Choroid plexus epithelial cell (primary cell): Measurements from ENCODE around the gene NAA16.

Source experiments
- DNase-seq: peaks from one replicate; pipeline ENCODE4 v3.0.0-alpha.2; 2010; ENCODE audit warnings: low read depth
- H3K4me3 ChIP-seq: 2 replicates; pipeline ENCODE4 v1.5.1; 2011; ENCODE audit warnings: low read depth, mild to moderate bottlenecking, control low read depth, low read length, moderate library complexity
- CTCF ChIP-seq: conservative IDR thresholded peaks from 2 replicates; pipeline ENCODE4 v1.5.1; 2011; ENCODE audit warnings: low read depth, mild to moderate bottlenecking, control low read depth, inconsistent platforms, low read length, moderate library complexity

The NAA16 gene

DNA sequence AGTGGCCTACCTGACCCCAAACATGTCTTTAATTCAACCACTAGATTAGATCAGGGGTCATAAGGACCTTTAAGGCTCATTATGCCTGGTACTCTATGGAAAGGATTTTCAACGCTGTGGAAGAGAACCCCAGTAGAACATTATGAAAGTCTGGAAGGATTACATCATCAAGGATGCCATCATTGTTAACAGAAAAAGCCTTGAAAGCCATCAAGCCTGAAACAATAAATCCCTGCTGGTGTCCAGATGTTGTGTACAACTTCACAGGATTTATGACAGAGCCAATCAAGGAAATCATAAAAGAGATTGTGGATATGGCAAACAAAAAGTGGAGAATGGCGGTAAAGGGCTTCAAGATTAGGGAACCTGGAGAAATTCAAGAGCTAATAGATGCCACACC, 59.7 kb downstream of the NAA16 start:
- no peak for TF ChIP-seq CTCF
- DNase-seq = no peak
- H3K4me3 ChIP-seq = no peak overlapping the region

- no peak overlapping the region for H3K4me3 ChIP-seq
- no peak for DNase-seq
- TF ChIP-seq CTCF = no peak
Measured at GRCh38 chr13:41377446-41377845, 66.4 kb downstream of the NAA16 start.

DNA sequence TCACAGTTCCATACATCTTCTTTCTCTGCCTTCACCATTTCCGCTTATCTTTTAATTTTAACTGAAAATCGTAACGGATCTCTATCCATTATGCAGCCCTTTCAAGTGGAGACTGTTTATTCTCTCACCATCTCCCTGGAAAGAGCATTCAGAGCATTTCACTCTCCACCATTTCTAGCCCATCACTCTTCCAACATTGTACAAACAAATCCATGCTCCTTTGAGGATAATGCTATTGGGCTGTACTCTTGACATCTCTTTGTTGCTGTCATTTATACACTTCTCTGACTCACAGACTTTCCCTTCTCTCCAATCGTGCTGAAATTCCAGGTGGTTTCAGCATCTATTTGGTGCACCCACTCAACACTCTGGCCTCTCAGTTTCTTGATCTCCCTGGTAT, 71.4 kb downstream of the NAA16 start:
- no peak for TF ChIP-seq CTCF
- no peak for DNase-seq
- H3K4me3 ChIP-seq = no peak overlapping the region

GRCh38 chr13:41383386-41383785, 72.3 kb downstream of the NAA16 start:
- H3K4me3 ChIP-seq = no peak overlapping the region
- DNase-seq = peak; percentile 16
- no peak for TF ChIP-seq CTCF

DNA sequence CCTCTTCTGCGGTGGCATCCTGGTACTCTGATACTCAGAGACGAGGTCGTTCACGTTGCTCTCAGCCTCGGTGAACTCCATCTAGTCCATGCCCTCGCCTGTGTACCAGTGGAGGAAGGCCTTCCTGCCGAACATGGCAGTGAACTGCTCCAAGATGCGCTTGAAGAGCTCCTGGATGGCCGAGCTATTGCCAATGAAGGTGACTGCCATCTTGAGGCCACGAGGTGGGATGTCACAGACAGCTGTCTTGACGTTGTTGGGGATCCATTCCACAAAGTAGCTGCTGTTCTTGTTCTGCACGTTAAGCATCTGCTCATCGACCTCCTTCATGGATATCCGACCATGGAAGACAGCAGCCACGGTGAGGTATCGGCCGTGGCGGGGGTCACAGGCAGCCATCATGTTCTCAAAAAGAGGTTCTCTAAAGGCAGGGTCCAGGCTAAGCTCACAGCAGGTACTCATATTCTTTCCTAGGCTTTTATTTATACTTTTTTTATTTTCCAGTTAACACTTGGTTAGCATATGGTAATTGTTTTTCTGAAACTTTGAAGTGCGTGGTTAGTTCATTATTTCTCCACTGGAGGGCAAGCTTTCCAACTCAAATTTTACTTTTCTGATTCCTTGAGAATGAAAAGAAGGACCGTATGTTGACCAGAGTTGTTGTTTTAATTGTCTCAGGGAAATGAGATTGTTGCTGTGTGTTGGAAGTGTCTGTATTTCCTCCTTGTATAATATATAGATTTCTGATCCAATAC, 73.9 kb downstream of the NAA16 start:
- peak; percentile 53 for TF ChIP-seq CTCF
- H3K4me3 ChIP-seq = no peak overlapping the region
- peak; percentile 42 for DNase-seq

DNA sequence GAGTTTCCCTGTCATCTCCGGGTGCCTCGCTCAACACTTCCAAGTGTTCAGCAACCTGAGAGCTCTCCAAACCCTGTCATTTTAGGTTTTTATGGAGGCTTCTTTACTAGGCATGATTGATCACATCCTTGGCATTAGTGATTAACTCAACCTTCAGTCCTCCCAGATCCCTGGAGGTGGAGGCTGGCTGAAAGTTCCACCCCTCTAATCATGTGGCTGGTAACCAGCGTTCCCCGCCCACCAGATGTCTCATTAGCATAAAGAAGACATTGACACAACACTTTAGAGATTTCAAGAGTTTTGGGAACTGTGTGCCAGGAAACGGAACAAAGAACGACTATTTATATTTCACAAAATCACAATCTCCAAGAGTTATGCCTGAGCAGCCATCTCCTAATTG, 75.1 kb downstream of the NAA16 start:
- no peak for TF ChIP-seq CTCF

GRCh38 chr13:41387576-41387975, 76.5 kb downstream of the NAA16 start:
- H3K4me3 ChIP-seq = no peak overlapping the region
- DNase-seq = no peak
- TF ChIP-seq CTCF = no peak

More for the DNA sequence above, 75.1 kb downstream of the NAA16 start:
- H3K4me3 ChIP-seq = no peak overlapping the region
- no peak for DNase-seq
